Endothelial cell of umbilical vein (primary cell): ENCODE results near the gene DOCK4. TPM values are rescaled to one million over a fixed set of nuclear protein-coding genes. Genes with fewer than 3 reads are reported as not detected.

ENCODE experiments used
- BruUV-seq: library from RNA; stranded (reverse); fragments of 400-500 nt; replicated peaks from 2 replicates; lab custom pipeline; 2021; lab: Mats Ljungman, UMichigan
- CTCF ChIA-PET: fragments of 300-600, 350-600 bp; sonication (Branson Sonifier 250); formaldehyde crosslinking; loops from one replicate; lab custom pipeline; 2021; ENCODE audit warnings: antibody characterized with exemption, inconsistent platforms; lab: Charles Lee
- POLR2A ChIA-PET: fragments of 300-600, 350-600 bp; sonication (Branson Sonifier 250); formaldehyde crosslinking; loops from one replicate; lab custom pipeline; 2021; ENCODE audit warnings: antibody characterized with exemption, inconsistent platforms; lab: Charles Lee
- DNase-seq: peaks from one replicate; pipeline ENCODE4 v3.0.0-alpha.2; 2011; ENCODE audit warnings: low read depth, low spot score
- FAIRE-seq: peaks from 2 replicates; lab custom pipeline; 2011; peaks lifted over from hg19 to GRCh38; lab: Jason Lieb, UNC
- H2AFZ ChIP-seq: 2 replicates; pipeline ENCODE4 v1.6.0; 2012; ENCODE audit warnings: low read depth, low read length, control low read depth, inconsistent platforms
- H3K27ac ChIP-seq: 2 replicates; pipeline ENCODE4 v1.5.1; 2011; ENCODE audit warnings: low read depth, mild to moderate bottlenecking, control low read depth, low read length, moderate library complexity; ENCODE audit not compliant: insufficient read depth
- H3K27me3 ChIP-seq, 2 experiments: 2 replicates each; pipeline versions ENCODE4 v1.6.0 to v1.6.1; 2011; ENCODE audit warnings: low read length in 2 of 2, mixed read lengths in 1 of 2; ENCODE audit not compliant: control insufficient read depth in 2 of 2, insufficient read depth in 2 of 2
- H3K36me3 ChIP-seq, 2 experiments: 2 replicates in 1 of 2; 3 replicates in 1 of 2; pipeline ENCODE4 v1.5.1; 2011; ENCODE audit warnings: low read length in 2 of 2, mild to moderate bottlenecking in 1 of 2, moderate library complexity in 1 of 2; ENCODE audit not compliant: control insufficient read depth in 2 of 2, insufficient read depth in 2 of 2; ENCODE audit errors: extremely low read depth in 1 of 2
- H3K4me1 ChIP-seq: 3 replicates; pipeline ENCODE4 v1.5.1; 2011; ENCODE audit warnings: mild to moderate bottlenecking, low read length; ENCODE audit not compliant: control insufficient read depth, insufficient read depth; ENCODE audit errors: extremely low read depth
- H3K4me2 ChIP-seq: 2 replicates; pipeline ENCODE4 v1.6.1; 2011; ENCODE audit warnings: low read length, control low read depth, mixed read lengths; ENCODE audit not compliant: insufficient read depth
- H3K4me3 ChIP-seq, 3 experiments: fragments of 200-600 bp in 1 of 3; sonication (generic), shearing (Covaris generic) in 1 of 3; replicated peaks in 1 of 3; 2 replicates each; pipeline ENCODE4 v1.5.1; 2011 to 2016; ENCODE audit warnings: control low read depth in 3 of 3, low read length in 3 of 3, mild to moderate bottlenecking in 2 of 3, inconsistent platforms in 1 of 3, low read depth in 1 of 3, moderate library complexity in 1 of 3; ENCODE audit not compliant: insufficient read depth in 1 of 3
- H3K79me2 ChIP-seq: 2 replicates; pipeline ENCODE4 v1.6.0; 2012; ENCODE audit warnings: low read length, inconsistent platforms; ENCODE audit not compliant: control insufficient read depth, insufficient read depth
- H3K9ac ChIP-seq: replicated peaks from 2 replicates; pipeline ENCODE3; 2011; ENCODE audit warnings: low read length, control low read depth; ENCODE audit not compliant: insufficient read depth; ENCODE audit errors: extremely low read depth
- H3K9me1 ChIP-seq: replicated peaks from 3 replicates; pipeline ENCODE4 v1.6.0; 2011; ENCODE audit warnings: mild to moderate bottlenecking, low read length; ENCODE audit not compliant: control insufficient read depth, insufficient read depth; ENCODE audit errors: extremely low read depth
- H3K9me3 ChIP-seq: replicated peaks from 2 replicates; pipeline ENCODE4 v1.5.1; 2012; ENCODE audit warnings: low read length, inconsistent platforms; ENCODE audit not compliant: control insufficient read depth, insufficient read depth
- H4K20me1 ChIP-seq: replicated peaks from 2 replicates; pipeline ENCODE3; 2011; ENCODE audit warnings: mild to moderate bottlenecking, low read length; ENCODE audit not compliant: control insufficient read depth, insufficient read depth; ENCODE audit errors: extremely low read depth
- CTCF ChIP-seq, 2 donors: IDR thresholded peaks; 1 replicate in 1 of 2; 2 replicates in 1 of 2; pipeline ENCODE4 v1.5.1; 2011; ENCODE audit warnings: low read length in 2 of 2, mild to moderate bottlenecking in 2 of 2, moderate library complexity in 2 of 2, control low read depth in 1 of 2, inconsistent platforms in 1 of 2, low read depth in 1 of 2; ENCODE audit not compliant: insufficient read depth in 1 of 2; ENCODE audit errors: extremely low read depth in 1 of 2
- EZH2 ChIP-seq: IDR thresholded peaks from 2 replicates; pipeline ENCODE4 v1.6.1; 2012; ENCODE audit warnings: borderline replicate concordance, low read depth, mild to moderate bottlenecking, moderate library complexity, low read length, inconsistent platforms; ENCODE audit not compliant: severe bottlenecking
- FOS ChIP-seq: IDR thresholded peaks from 2 replicates; pipeline ENCODE4 v1.6.1; 2011; ENCODE audit warnings: mild to moderate bottlenecking, low read length, moderate library complexity, borderline replicate concordance; ENCODE audit not compliant: insufficient read depth
- GATA2 ChIP-seq: IDR thresholded peaks from 2 replicates; pipeline ENCODE4 v1.7.0; 2011; ENCODE audit warnings: low read depth, mild to moderate bottlenecking, moderate library complexity, mixed read lengths, low read length; ENCODE audit not compliant: insufficient read length, insufficient read depth
- JUN ChIP-seq: IDR thresholded peaks from 2 replicates; pipeline ENCODE4 v1.6.1; 2011; ENCODE audit warnings: borderline replicate concordance, low read depth; ENCODE audit not compliant: insufficient read length, insufficient read depth
- MYC ChIP-seq: IDR thresholded peaks from one replicate; pipeline ENCODE4 v1.6.1; 2011; ENCODE audit warnings: mild to moderate bottlenecking, low read depth, low read length
- POLR2A ChIP-seq: IDR thresholded peaks from 2 replicates; pipeline ENCODE4 v1.6.1; 2012; ENCODE audit warnings: low read depth, mild to moderate bottlenecking, control low read depth, low read length
- POLR2AphosphoS5 ChIP-seq: IDR thresholded peaks from 2 replicates; pipeline ENCODE4 v1.6.1; 2012; ENCODE audit warnings: low read depth, mild to moderate bottlenecking, control low read depth, low read length, moderate library complexity; ENCODE audit not compliant: insufficient read depth
- dilution Hi-C: fragments of 300-500 bp; cut with MboI; formaldehyde crosslinking; loops from one replicate; pipeline ENCODE4 v1.15.0; 2019; ENCODE audit warnings: low sequenced_read_pairs; ENCODE audit not compliant: extremely low pct_ligation_motif_present
- intact Hi-C: fragments of 100-400 bp; cut with micrococcal nuclease; formaldehyde crosslinking; loops from one replicate; pipeline ENCODE4 v1.10.0; 2022
- polyA plus RNA-seq, 4 experiments: library from polyadenylated mRNA; depleted of rRNA in 3 of 4; stranded (reverse) in 3 of 4; unstranded in 1 of 4; fragments of >200 nt; gene quantifications; 2 replicates each; pipeline versions ENCODE4 v1.2.1 to v1.2.3, GENCODE V29; 2011 to 2012; ENCODE audit warnings: missing spikeins in 1 of 4
- total RNA-seq: library from RNA; stranded (reverse); gene quantifications from 2 replicates; pipeline ENCODE4 v1.2.3, GENCODE V29; 2021
- TF ChIP-seq, protein P1 (sequence below): IDR thresholded peaks from 2 replicates; pipeline ENCODE4 v1.6.1; 2011; ENCODE audit not compliant: insufficient read depth, insufficient read length

Gene DOCK4
- total and polyA plus RNA-seq, 2 donors (not counting 3 experiments of a cell fraction or from before 2014, with no cell fraction given): 47.4 to 164 TPM

DNA sequence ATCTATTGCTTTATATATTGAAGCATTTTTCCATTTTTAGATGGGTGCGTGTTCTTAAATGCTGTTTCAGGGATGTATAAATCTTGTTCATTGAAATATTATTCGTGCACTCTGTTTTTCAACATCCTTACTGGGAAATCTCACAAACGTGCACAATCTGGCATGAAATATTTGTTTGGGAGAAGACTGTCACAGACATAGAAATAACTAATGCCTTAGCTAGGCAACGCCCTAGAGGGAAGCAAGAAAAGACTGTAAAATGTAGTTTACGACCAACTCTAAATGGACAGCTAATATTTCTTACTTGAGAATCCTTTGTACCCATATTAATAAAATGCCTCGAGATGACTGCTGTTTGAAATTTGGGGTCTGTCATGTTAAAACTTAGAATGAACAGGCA is 8.9 kb downstream of the DOCK4 start:
- peaks cover 2% of the 10 kb centered on the region for H4K20me1 ChIP-seq
- H3K9me3 ChIP-seq: no peaks in the 10 kb centered on the region
- TF ChIP-seq GATA2: no peak
- TF ChIP-seq POLR2A: no peak
- no peak for TF ChIP-seq MYC
- TF ChIP-seq EZH2: no peak
- TF ChIP-seq JUN: no peak
- TF ChIP-seq POLR2AphosphoS5: no peak
- no peak for TF ChIP-seq CTCF (IDR thresholded peaks at IDR 0.05; ENCODE audit: extremely low read depth in 1 of 2, insufficient read depth in 1 of 2, low read depth in 1 of 2, low read length in 2 of 2)
- no peak for TF ChIP-seq FOS
- TF ChIP-seq, protein P1, sequence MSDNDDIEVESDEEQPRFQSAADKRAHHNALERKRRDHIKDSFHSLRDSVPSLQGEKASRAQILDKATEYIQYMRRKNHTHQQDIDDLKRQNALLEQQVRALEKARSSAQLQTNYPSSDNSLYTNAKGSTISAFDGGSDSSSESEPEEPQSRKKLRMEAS: no peak
- H3K9ac ChIP-seq: no peak overlapping the region
- intact Hi-C loops: no loop called here
- peaks cover 74% of the 10 kb centered on the region for H3K4me1 ChIP-seq
- ChIA-PET CTCF (no interaction called here), POLR2A (no interaction called here)
- dilution Hi-C loops: no loop called here
- no peaks in the 10 kb centered on the region for H3K27me3 ChIP-seq
- DNase-seq (no peak), FAIRE-seq (no peak)
- peaks cover 91% of the 10 kb centered on the region for H3K79me2 ChIP-seq
- BruUV-seq: no TSS peak
- H3K4me3 ChIP-seq: no peak overlapping the region
- no peak overlapping the region for H3K27ac ChIP-seq
- no peaks in the 10 kb centered on the region for H3K36me3 ChIP-seq
- H3K9me1 ChIP-seq: peaks cover 2% of the 10 kb centered on the region
- no peak overlapping the region for H2AFZ ChIP-seq
- no peak overlapping the region for H3K4me2 ChIP-seq
